Measurements from ENCODE around the gene OXGR1.

OXGR1 gene

GRCh38 chr13:96947343-96947910, 46.8 kb downstream of the OXGR1 start:
- H3K9me3 ChIP-seq (ENCODE audit: control insufficient read depth, insufficient read depth, low read length), result no peaks in the 10 kb centered on the region
- H3K4me3 ChIP-seq (ENCODE audit: low read depth, low read length), result no peak overlapping the region
- no peaks in the 10 kb centered on the region for H3K27me3 ChIP-seq (ENCODE audit: control insufficient read depth, insufficient read depth, low read length)
- H3K4me1 ChIP-seq (ENCODE audit: control insufficient read depth, insufficient read depth, low read length), result no peaks in the 10 kb centered on the region
- H3K36me3 ChIP-seq (ENCODE audit: control insufficient read depth, insufficient read depth, low read length), result no peaks in the 10 kb centered on the region
- no peak overlapping the region for H3K9ac ChIP-seq (ENCODE audit: low read depth, low read length)

- H3K4me1 ChIP-seq (ENCODE audit: control insufficient read depth, insufficient read depth, low read length), result no peaks in the 10 kb centered on the region
- no peaks in the 10 kb centered on the region for H3K27me3 ChIP-seq (ENCODE audit: control insufficient read depth, insufficient read depth, low read length)
- H3K9me3 ChIP-seq (ENCODE audit: control insufficient read depth, insufficient read depth, low read length), result no peaks in the 10 kb centered on the region
- no peak overlapping the region for H3K9ac ChIP-seq (ENCODE audit: low read depth, low read length)
- H3K36me3 ChIP-seq (ENCODE audit: control insufficient read depth, insufficient read depth, low read length), result no peaks in the 10 kb centered on the region
- H3K4me3 ChIP-seq (ENCODE audit: low read depth, low read length), result no peak overlapping the region
Measured at GRCh38 chr13:96946709-96947311, 47.5 kb downstream of the OXGR1 start.

- Histone ChIP-seq H3K9ac (ENCODE audit: low read depth, low read length) (no peak overlapping the region), H3K9me3 (ENCODE audit: control insufficient read depth, insufficient read depth, low read length) (no peaks in the 10 kb centered on the region), H3K4me3 (ENCODE audit: low read depth, low read length) (no peak overlapping the region), H3K27me3 (ENCODE audit: control insufficient read depth, insufficient read depth, low read length) (no peaks in the 10 kb centered on the region), H3K4me1 (ENCODE audit: control insufficient read depth, insufficient read depth, low read length) (no peaks in the 10 kb centered on the region), H3K36me3 (ENCODE audit: control insufficient read depth, insufficient read depth, low read length) (no peaks in the 10 kb centered on the region)
Measured at GRCh38 chr13:96940961-96941360, 53.3 kb downstream of the OXGR1 start.

GRCh38 chr13:96935901-96936300, 58.4 kb downstream of the OXGR1 start:
- H3K4me3 ChIP-seq (ENCODE audit: low read depth, low read length), result no peak overlapping the region
- no peak overlapping the region for H3K9ac ChIP-seq (ENCODE audit: low read depth, low read length)
- H3K36me3 ChIP-seq (ENCODE audit: control insufficient read depth, insufficient read depth, low read length), result no peaks in the 10 kb centered on the region
- H3K9me3 ChIP-seq (ENCODE audit: control insufficient read depth, insufficient read depth, low read length), result no peaks in the 10 kb centered on the region
- H3K27me3 ChIP-seq (ENCODE audit: control insufficient read depth, insufficient read depth, low read length), result no peaks in the 10 kb centered on the region
- H3K4me1 ChIP-seq (ENCODE audit: control insufficient read depth, insufficient read depth, low read length), result no peaks in the 10 kb centered on the region

Data from iPS-15b (cell line).